ENCODE data around the gene CRACR2B. TPM values are rescaled to one million over a fixed set of nuclear protein-coding genes. Genes with fewer than 3 reads are reported as not detected.

The CRACR2B gene
- total RNA-seq, 4 donors from 2014 or later = 0.48 to 5.7 (median 3.5) TPM

GRCh38 chr11:850775-851763, 23.4 kb downstream of the CRACR2B start:
- no CpG with 5 or more reads among the region's 28 CpGs for WGBS, 2 donors
- Histone ChIP-seq H3K36me3 (no peaks in the 10 kb centered on the region), H3K27me3 (peaks cover 0 to 37% (median 3%) of the 10 kb centered on the region in 4 donors), H3K4me1 (peaks cover 22 to 56% (median 30%) of the 10 kb centered on the region in 3 donors), H3K27ac (no peak overlapping the region), H3K4me3 (no peak overlapping the region), H3K9me3 (no peaks in the 10 kb centered on the region)
- TF ChIP-seq CTCF (IDR thresholded peaks at IDR 0.05) (no peak), POLR2A (IDR thresholded peaks at IDR 0.05) (no peak)
- intact Hi-C loops (cut with DNase I) = no loop called here
- DNase-seq = no peak

GRCh38 chr11:852762-853161, 25.0 kb downstream of the CRACR2B start:
- WGBS, 2 donors = 85 to 100% methylated on average over 2 to 12 of the region's 15 CpGs
- Histone ChIP-seq H3K4me3 (no peak overlapping the region), H3K36me3 (no peaks in the 10 kb centered on the region), H3K27ac (no peak overlapping the region), H3K4me1 (peaks cover 19 to 50% (median 22%) of the 10 kb centered on the region in 3 donors), H3K9me3 (no peaks in the 10 kb centered on the region), H3K27me3 (peaks cover 0 to 33% (median 3%) of the 10 kb centered on the region in 4 donors)
- intact Hi-C loops (cut with DNase I) = no loop called here
- DNase-seq = no peak
- TF ChIP-seq CTCF (IDR thresholded peaks at IDR 0.05) = no peak
- TF ChIP-seq POLR2A (IDR thresholded peaks at IDR 0.05) = no peak

DNA sequence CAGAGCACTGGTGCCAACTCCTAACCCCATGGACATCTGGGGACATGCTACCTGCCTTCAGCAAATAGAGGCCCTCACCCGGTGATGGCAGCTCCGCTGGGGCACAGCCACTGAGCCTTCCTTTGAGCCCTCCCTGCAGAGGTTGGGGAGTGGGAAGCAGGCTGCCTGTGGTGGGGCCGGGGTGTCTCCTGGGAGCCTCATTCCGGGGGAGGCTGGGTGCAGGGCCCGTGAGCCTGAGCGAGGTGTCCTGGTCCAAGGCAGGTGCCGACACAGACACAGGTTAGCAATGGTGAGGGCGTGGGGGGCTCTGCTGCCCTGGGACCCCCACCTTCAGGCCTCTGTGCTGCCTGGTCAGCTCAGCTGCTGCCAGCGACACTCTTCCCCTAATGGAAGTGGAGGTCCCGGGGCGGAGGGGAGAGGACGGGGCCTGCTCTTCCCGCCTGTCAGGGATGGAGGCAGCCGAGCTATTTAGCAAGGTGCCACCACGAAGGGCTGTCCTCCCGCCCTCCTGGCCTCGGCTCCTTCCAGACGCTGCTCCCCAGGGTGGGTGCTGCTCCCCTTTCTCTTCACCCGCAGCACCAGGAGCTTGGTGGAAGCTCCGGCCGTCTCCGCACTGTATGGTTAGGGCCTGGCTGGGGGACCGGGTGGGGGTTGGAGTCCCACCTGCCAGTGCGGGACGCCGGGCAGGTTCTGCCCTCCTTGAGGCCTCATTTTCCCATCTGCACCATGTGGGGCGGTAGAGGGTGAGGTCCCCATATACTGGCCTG, 26.1 kb downstream of the CRACR2B start:
- H3K27ac ChIP-seq = no peak overlapping the region
- 98% methylated on average over 7 of the region's 27 CpGs; no CpG with 5 or more reads in 1 of the 2 donors for WGBS, 2 donors
- no peaks in the 10 kb centered on the region for H3K9me3 ChIP-seq
- DNase-seq = no peak
- intact Hi-C loops (cut with DNase I) = no loop called here
- no peak overlapping the region for H3K4me3 ChIP-seq
- H3K36me3 ChIP-seq = no peaks in the 10 kb centered on the region
- TF ChIP-seq POLR2A (IDR thresholded peaks at IDR 0.05) (no peak), CTCF (IDR thresholded peaks at IDR 0.05) (no peak)
- peaks cover 0 to 22% (median 2%) of the 10 kb centered on the region in 4 donors for H3K27me3 ChIP-seq
- peaks cover 8 to 50% (median 16%) of the 10 kb centered on the region in 3 donors for H3K4me1 ChIP-seq

- H3K4me3 ChIP-seq = no peak overlapping the region
- no peaks in the 10 kb centered on the region for H3K9me3 ChIP-seq
- H3K27me3 ChIP-seq = peaks cover 0 to 13% (median 0%) of the 10 kb centered on the region in 4 donors
- peaks cover 8 to 52% (median 10%) of the 10 kb centered on the region in 3 donors for H3K4me1 ChIP-seq
- DNase-seq = no peak
- no peaks in the 10 kb centered on the region for H3K36me3 ChIP-seq
- no peak for TF ChIP-seq CTCF (IDR thresholded peaks at IDR 0.05)
- TF ChIP-seq POLR2A (IDR thresholded peaks at IDR 0.05) = no peak
- intact Hi-C loops (cut with DNase I) = no loop called here
- no peak overlapping the region for H3K27ac ChIP-seq
- WGBS, 2 donors = 86% methylated on average over 1 of the region's 20 CpGs; no CpG with 5 or more reads in 1 of the 2 donors
These were observed 27.0 kb downstream of the CRACR2B start for GRCh38 chr11:854601-855329.
